Activated CD4-positive, alpha-beta T cell treated with anti-CD3 and anti-CD28 coated beads, Interleukin-2, amount 10 ng/mL, durations not matched to agents 24 days and 14 days (primary cell): Measurements from ENCODE around the gene HADHA. TPM values are rescaled to one million over a fixed set of nuclear protein-coding genes. Genes with fewer than 3 reads are reported as not detected.

Experiments
- DNase-seq: peaks from one replicate; pipeline ENCODE4 v3.0.0; 2022
- H3K27ac Mint-ChIP-seq: one replicate; pipeline ENCODE4 v1.8.0; 2022; ENCODE audit warnings: mild to moderate bottlenecking, mixed read lengths
- H3K27me3 Mint-ChIP-seq: one replicate; pipeline ENCODE4 v1.8.0; 2022; ENCODE audit warnings: mixed read lengths
- H3K36me3 Mint-ChIP-seq: one replicate; pipeline ENCODE4 v1.8.0; 2022; ENCODE audit warnings: low read depth, mild to moderate bottlenecking, mixed read lengths
- H3K4me1 Mint-ChIP-seq: one replicate; pipeline ENCODE4 v1.8.0; 2021; ENCODE audit warnings: mixed read lengths
- H3K4me3 Mint-ChIP-seq: one replicate; pipeline ENCODE4 v1.8.0; 2022; ENCODE audit warnings: mild to moderate bottlenecking, moderate library complexity, mixed read lengths
- H3K9me3 Mint-ChIP-seq: one replicate; pipeline ENCODE4 v1.8.0; 2021; ENCODE audit warnings: mixed read lengths
- intact Hi-C: fragments of 100-400 bp; cut with micrococcal nuclease; formaldehyde crosslinking; loops from one replicate; pipeline ENCODE4 v1.15.1; 2023
- total RNA-seq: library from RNA; stranded (reverse); gene quantifications from 2 replicates; pipeline ENCODE4 v1.2.3, GENCODE V29; 2022

Gene HADHA
- total RNA-seq = 110 and 112 TPM in 2 replicates

GRCh38 chr2:26244309-26245230 is at the start of gene HADHA, which contains the start of gene HADHB:
Gene HADHA, minus strand, starts transcription at chr2:26244632. Its CDS starts 36 bp downstream, at chr2:26244596.
Gene HADHB, plus strand, starts transcription at chr2:26244939. Its CDS starts 9,316 bp downstream, at chr2:26254255.
- H3K9me3 Mint-ChIP-seq = no peaks in the 10 kb centered on the region
- peak; percentile 94 for DNase-seq
- H3K4me1 Mint-ChIP-seq = peaks cover 53% of the 10 kb centered on the region
- H3K27me3 Mint-ChIP-seq = peaks cover 6% of the 10 kb centered on the region
- H3K36me3 Mint-ChIP-seq = peaks cover 18% of the 10 kb centered on the region
- peak within 1 kb of the TSS; percentile 100 for H3K4me3 Mint-ChIP-seq
- intact Hi-C loops = loop anchor here (1.0 to 10.0 kb wide), 5 partner anchors 55 to 370 kb away; partner anchors contain the start of genes ADGRF3, ASXL2 and SELENOI
- peak within 1 kb of the TSS; percentile 100 for H3K27ac Mint-ChIP-seq

GRCh38 chr2:26292646-26293045 is 48.2 kb upstream of the HADHA start:
- intact Hi-C loops = no loop called here
- Mint-ChIP-seq H3K4me1 (peaks cover 3% of the 10 kb centered on the region), H3K27me3 (peaks cover 9% of the 10 kb centered on the region), H3K9me3 (no peaks in the 10 kb centered on the region), H3K4me3 (no peak overlapping the region), H3K36me3 (peaks cover 12% of the 10 kb centered on the region), H3K27ac (no peak overlapping the region)
- DNase-seq = no peak

DNA sequence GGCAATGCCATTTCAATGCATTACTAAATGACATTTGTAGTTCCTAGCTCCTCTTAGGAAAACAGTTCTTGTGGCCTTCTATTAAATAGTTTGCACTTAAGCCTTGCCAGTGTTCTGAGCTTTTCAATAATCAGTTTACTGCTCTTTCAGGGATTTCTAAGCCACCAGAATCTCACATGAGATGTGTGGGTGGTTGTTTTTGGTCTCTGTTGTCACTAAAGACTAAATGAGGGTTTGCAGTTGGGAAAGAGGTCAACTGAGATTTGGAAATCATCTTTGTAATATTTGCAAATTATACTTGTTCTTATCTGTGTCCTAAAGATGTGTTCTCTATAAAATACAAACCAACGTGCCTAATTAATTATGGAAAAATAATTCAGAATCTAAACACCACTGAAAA is 45.6 kb upstream of the HADHA start:
- H3K27me3 Mint-ChIP-seq = no peaks in the 10 kb centered on the region
- H3K4me3 Mint-ChIP-seq = no peak overlapping the region
- intact Hi-C loops = no loop called here
- no peak overlapping the region for H3K27ac Mint-ChIP-seq
- H3K4me1 Mint-ChIP-seq = peaks cover 3% of the 10 kb centered on the region
- DNase-seq = no peak
- H3K36me3 Mint-ChIP-seq = peaks cover 25% of the 10 kb centered on the region
- no peaks in the 10 kb centered on the region for H3K9me3 Mint-ChIP-seq

DNA sequence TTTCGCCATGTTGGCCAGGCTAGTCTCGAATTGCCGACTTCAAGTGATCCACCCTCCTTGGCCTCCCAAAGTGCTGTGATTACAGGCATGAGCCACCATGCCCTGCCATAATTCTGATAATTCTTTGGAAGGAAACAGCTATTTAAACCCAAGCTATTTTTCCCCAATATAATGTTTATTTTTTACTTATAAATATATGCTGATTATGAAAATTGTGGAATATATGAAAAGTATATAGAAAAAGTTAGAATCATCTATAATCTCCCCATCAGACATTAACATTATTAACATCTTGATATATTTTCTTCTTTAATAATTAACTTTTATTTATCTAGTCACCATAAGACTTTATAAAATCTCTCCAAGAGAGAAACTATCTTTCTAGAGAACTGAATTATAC is 41.5 kb upstream of the HADHA start:
- no peak for DNase-seq
- Mint-ChIP-seq H3K9me3 (no peaks in the 10 kb centered on the region), H3K27ac (no peak overlapping the region), H3K27me3 (no peaks in the 10 kb centered on the region), H3K4me3 (no peak overlapping the region), H3K4me1 (no peaks in the 10 kb centered on the region), H3K36me3 (peaks cover 47% of the 10 kb centered on the region)
- intact Hi-C loops = no loop called here

- Mint-ChIP-seq H3K36me3 (peaks cover 51% of the 10 kb centered on the region), H3K9me3 (no peaks in the 10 kb centered on the region), H3K27me3 (no peaks in the 10 kb centered on the region), H3K27ac (no peak overlapping the region), H3K4me1 (no peaks in the 10 kb centered on the region), H3K4me3 (no peak overlapping the region)
- no peak for DNase-seq
- intact Hi-C loops = no loop called here
Observed at GRCh38 chr2:26284132-26284531, 39.7 kb upstream of the HADHA start.

DNA sequence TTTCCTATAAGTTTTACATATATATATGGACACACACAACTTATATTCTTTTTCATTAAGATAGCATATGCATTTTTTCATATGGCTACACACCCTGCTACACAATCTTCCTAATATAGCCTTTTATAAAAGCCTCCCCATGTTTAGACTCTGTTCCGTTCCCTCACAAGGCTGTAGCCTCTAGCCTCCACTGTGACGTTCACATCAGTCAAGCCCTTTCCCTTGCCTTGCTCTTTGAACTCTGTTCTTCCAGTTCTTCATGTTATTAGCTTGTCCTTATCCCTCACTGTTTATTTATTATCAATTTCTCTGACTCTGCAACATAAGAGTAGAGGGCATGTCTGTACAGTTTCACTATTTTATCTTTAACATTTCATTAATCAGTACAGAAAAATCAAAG is 39.2 kb upstream of the HADHA start:
- no peaks in the 10 kb centered on the region for H3K27me3 Mint-ChIP-seq
- H3K36me3 Mint-ChIP-seq = peaks cover 56% of the 10 kb centered on the region
- H3K27ac Mint-ChIP-seq = no peak overlapping the region
- no peaks in the 10 kb centered on the region for H3K4me1 Mint-ChIP-seq
- no peak for DNase-seq
- H3K4me3 Mint-ChIP-seq = no peak overlapping the region
- intact Hi-C loops = no loop called here
- no peaks in the 10 kb centered on the region for H3K9me3 Mint-ChIP-seq

DNA sequence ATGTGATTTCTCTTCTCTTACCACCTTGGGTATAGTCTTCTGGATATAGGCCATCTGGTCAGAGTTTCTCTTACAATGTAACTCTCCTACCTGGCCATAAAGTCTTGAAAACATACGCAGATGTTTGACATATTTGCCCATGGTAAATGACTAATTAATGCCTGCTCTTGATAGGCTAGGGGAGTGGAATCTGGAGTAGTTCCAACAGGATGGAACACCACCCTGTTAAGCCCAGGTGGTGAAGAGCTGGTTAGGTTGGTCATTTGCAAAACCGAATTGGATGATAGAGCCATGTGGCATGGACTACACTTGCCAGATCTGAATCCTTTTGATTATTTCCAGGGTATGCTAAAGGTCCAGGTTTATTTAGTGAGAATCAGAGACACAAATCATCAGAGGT is 36.8 kb upstream of the HADHA start:
- no peaks in the 10 kb centered on the region for H3K9me3 Mint-ChIP-seq
- H3K27ac Mint-ChIP-seq = no peak overlapping the region
- no peak overlapping the region for H3K4me3 Mint-ChIP-seq
- peaks cover 53% of the 10 kb centered on the region for H3K36me3 Mint-ChIP-seq
- intact Hi-C loops = no loop called here
- no peaks in the 10 kb centered on the region for H3K4me1 Mint-ChIP-seq
- H3K27me3 Mint-ChIP-seq = no peaks in the 10 kb centered on the region
- DNase-seq = no peak

DNA sequence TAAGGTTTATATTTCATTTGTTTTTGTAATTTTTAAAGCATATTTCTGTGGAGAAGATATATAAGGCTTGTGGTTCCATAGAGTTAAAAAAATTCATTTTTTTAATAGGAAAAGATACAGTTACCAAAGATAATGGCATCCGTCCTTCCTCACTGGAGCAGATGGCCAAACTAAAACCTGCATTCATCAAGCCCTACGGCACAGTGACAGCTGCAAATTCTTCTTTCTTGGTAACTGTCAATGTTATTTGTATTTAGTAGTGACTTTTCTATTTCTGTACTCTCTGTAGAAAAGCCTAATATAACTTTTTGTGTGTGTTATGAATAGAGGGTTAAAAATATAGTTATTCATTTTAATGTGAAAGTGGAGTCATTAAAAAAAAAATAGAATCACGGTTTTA is 35.5 kb upstream of the HADHA start:
- intact Hi-C loops = no loop called here
- H3K4me1 Mint-ChIP-seq = no peaks in the 10 kb centered on the region
- DNase-seq = no peak
- H3K36me3 Mint-ChIP-seq = peaks cover 51% of the 10 kb centered on the region
- H3K4me3 Mint-ChIP-seq = no peak overlapping the region
- no peak overlapping the region for H3K27ac Mint-ChIP-seq
- H3K9me3 Mint-ChIP-seq = no peaks in the 10 kb centered on the region
- H3K27me3 Mint-ChIP-seq = no peaks in the 10 kb centered on the region

- DNase-seq = no peak
- Mint-ChIP-seq H3K27ac (no peak overlapping the region), H3K4me3 (no peak overlapping the region), H3K9me3 (no peaks in the 10 kb centered on the region), H3K27me3 (no peaks in the 10 kb centered on the region), H3K36me3 (peaks cover 42% of the 10 kb centered on the region), H3K4me1 (peaks cover 4% of the 10 kb centered on the region)
- intact Hi-C loops = no loop called here
Observed at GRCh38 chr2:26276484-26277227, 32.2 kb upstream of the HADHA start.

DNA sequence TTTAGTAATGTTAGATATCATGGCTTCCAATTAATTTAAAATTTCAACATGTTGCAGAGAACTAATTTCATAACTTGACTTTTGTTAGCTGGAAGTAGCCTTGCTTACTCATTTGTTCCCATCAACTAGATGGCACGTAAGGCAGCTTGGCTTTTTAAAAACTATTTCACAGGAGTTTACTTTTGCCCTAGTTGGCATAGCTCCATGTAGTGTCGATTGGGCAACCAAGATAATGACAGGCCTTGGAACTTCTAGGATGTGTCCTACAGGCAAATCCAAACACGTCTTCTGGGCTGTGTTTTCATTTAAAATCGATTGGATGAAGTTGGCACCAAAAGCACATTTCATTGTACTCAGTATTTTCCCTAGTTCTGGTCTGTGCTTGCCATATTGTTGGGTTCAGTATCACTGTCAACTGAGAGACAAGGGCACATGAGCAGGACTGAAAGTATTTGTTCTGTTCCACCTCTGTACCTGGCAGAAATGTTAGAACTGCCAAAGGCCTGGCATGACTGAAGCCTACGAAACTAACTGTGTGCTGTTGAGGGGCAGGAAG is 29.7 kb upstream of the HADHA start:
- DNase-seq = no peak
- Mint-ChIP-seq H3K36me3 (peaks cover 31% of the 10 kb centered on the region), H3K4me3 (no peak overlapping the region), H3K9me3 (no peaks in the 10 kb centered on the region), H3K4me1 (peaks cover 9% of the 10 kb centered on the region), H3K27me3 (no peaks in the 10 kb centered on the region), H3K27ac (no peak overlapping the region)
- intact Hi-C loops = no loop called here

GRCh38 chr2:26273501-26273900 is 29.1 kb upstream of the HADHA start:
- intact Hi-C loops = no loop called here
- no peaks in the 10 kb centered on the region for H3K9me3 Mint-ChIP-seq
- no peak for DNase-seq
- peaks cover 9% of the 10 kb centered on the region for H3K4me1 Mint-ChIP-seq
- peaks cover 25% of the 10 kb centered on the region for H3K36me3 Mint-ChIP-seq
- H3K27ac Mint-ChIP-seq = no peak overlapping the region
- no peak overlapping the region for H3K4me3 Mint-ChIP-seq
- H3K27me3 Mint-ChIP-seq = no peaks in the 10 kb centered on the region

DNA sequence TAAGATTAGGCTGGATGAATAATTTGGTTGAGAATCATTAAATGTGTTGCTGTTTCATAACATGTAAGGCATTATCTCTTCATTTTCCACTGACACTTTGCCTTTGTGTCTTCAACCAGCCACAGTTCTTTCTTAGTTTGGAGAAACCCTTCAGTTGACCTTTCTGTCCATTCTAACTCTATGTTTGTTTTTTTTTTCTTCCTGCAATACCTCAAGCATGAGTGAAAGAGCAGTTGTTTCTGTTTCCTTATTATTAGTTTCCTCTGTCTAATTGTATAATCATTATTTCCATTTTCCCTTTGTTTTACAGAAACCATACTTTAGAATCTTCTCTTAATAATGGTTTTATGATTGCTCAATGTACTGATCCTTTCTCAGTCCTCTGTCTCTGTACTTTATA is 25.9 kb upstream of the HADHA start:
- H3K27me3 Mint-ChIP-seq = no peaks in the 10 kb centered on the region
- no peak overlapping the region for H3K4me3 Mint-ChIP-seq
- H3K27ac Mint-ChIP-seq = peak overlapping the region; percentile 18
- peaks cover 9% of the 10 kb centered on the region for H3K4me1 Mint-ChIP-seq
- no peaks in the 10 kb centered on the region for H3K9me3 Mint-ChIP-seq
- no peak for DNase-seq
- intact Hi-C loops = no loop called here
- H3K36me3 Mint-ChIP-seq = peaks cover 23% of the 10 kb centered on the region

DNA sequence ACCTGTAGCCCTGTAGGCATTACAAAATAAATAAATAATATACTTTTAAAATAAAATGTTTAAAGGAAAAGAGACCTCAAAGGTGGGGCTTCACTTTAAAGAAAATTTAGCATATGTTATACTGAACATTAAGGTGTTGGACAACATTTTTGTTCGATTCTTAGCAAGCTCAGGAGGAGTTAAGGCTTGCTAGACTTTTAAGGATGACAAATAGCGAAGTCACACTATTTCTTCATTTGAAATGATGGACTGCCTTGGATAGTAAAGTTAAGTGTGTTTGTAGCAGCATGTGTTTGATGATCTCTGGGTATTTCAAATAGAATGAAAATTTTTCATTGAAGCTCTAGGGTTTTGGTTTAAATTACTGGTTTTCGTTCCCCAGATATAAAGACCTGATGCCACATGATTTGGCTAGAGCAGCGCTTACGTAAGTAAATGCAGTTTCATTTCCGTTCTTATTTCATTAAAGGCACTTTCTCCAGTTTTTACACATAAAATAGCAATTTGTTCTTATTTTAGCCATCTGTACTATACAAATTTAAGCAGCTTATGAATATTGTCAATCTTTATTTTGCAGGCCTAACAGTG is 25.2 kb upstream of the HADHA start:
- Mint-ChIP-seq H3K9me3 (no peaks in the 10 kb centered on the region), H3K27ac (no peak overlapping the region), H3K36me3 (peaks cover 21% of the 10 kb centered on the region), H3K4me3 (no peak overlapping the region), H3K4me1 (peaks cover 9% of the 10 kb centered on the region), H3K27me3 (no peaks in the 10 kb centered on the region)
- intact Hi-C loops = no loop called here
- DNase-seq = no peak
